Heart left ventricle (tissue), 16 donors: ENCODE measurements around the gene KAT8. TPM values are rescaled to one million over a fixed set of nuclear protein-coding genes. Genes with fewer than 3 reads are reported as not detected.

Experiments
- ATAC-seq, 4 donors: fragments of 200-7000 bp; cut with Tn5 transposase; one replicate each; pipeline ENCODE4 v1.9.1; 2020 to 2022; ENCODE audit warnings: moderate library complexity in 4 of 4, mild to moderate bottlenecking in 3 of 4, moderate number of reproducible peaks in 1 of 4
- DNase-seq, 5 donors: peaks; one replicate each; pipeline ENCODE4 v3.0.0-alpha.2; 2020
- H3K27ac ChIP-seq, 12 donors: fragments of 200-600 bp; sonication (generic) in 4 of 12; one replicate each; pipeline versions ENCODE4 v1.5.0 to v1.8.0; 2016 to 2022; ENCODE audit warnings: mild to moderate bottlenecking in 2 of 12
- H3K27me3 ChIP-seq, 9 donors: fragments of 200-600 bp; sonication (generic) in 2 of 9; one replicate each; pipeline versions ENCODE4 v1.5.1 to v1.8.0; 2016 to 2022; ENCODE audit warnings: mild to moderate bottlenecking in 3 of 9
- H3K36me3 ChIP-seq, 9 donors: fragments of 200-600 bp; sonication (generic) in 2 of 9; one replicate each; pipeline versions ENCODE4 v1.5.0 to v1.8.0; 2018 to 2022; ENCODE audit warnings: mild to moderate bottlenecking in 2 of 9
- H3K4me1 ChIP-seq, 12 donors: fragments of 200-600 bp; sonication (generic) in 4 of 12; one replicate each; pipeline versions ENCODE4 v1.5.0 to v1.8.0; 2016 to 2022; ENCODE audit warnings: mild to moderate bottlenecking in 3 of 12
- H3K4me3 ChIP-seq, 12 donors: fragments of 200-600 bp; sonication (generic) in 4 of 12; one replicate each; pipeline versions ENCODE4 v1.5.0 to v1.8.0; 2017 to 2022; ENCODE audit warnings: mild to moderate bottlenecking in 9 of 12, moderate library complexity in 4 of 12
- H3K9me3 ChIP-seq, 12 donors: fragments of 200-600 bp; sonication (generic) in 4 of 12; one replicate each; pipeline versions ENCODE4 v1.5.0 to v1.8.0; 2016 to 2022; ENCODE audit warnings: mild to moderate bottlenecking in 1 of 12
- CTCF ChIP-seq, 12 donors: fragments of 200-600 bp; sonication (generic) in 4 of 12; IDR thresholded peaks; one replicate each; pipeline versions ENCODE4 v1.5.0 to v1.8.0; 2018 to 2022; ENCODE audit warnings: antibody characterized with exemption in 12 of 12, mild to moderate bottlenecking in 5 of 12
- POLR2A ChIP-seq, 2 donors: fragments of 450-650 bp; IDR thresholded peaks; one replicate each; pipeline ENCODE4 v1.6.1; 2017; ENCODE audit warnings: antibody characterized with exemption in 2 of 2, mild to moderate bottlenecking in 2 of 2, moderate library complexity in 2 of 2
- WGBS, 4 donors: extraction: QIAGEN DNeasy Blood & Tissue Kit in 2 of 4; methylation state at CpG; one replicate each; pipeline versions ENCODE4 v1.1.5 to v1.1.7; 2013 to 2018; 5-methylcytosine and 5-hydroxymethylcytosine counted together
- intact Hi-C, 10 donors: fragments of 100-400 bp; cut with DNase I; formaldehyde crosslinking; loops; one replicate each; pipeline versions ENCODE4 v1.11.1 to v1.14.2; 2022
- long read RNA-seq, 3 donors: library from polyadenylated mRNA; unstranded; transcript quantifications; one replicate each; pipeline ENCODE4 v2.0.0, GENCODE V29; 2020 to 2021
- polyA plus RNA-seq, 2 donors: library from polyadenylated mRNA; stranded (reverse); fragments of 200-250 nt; gene quantifications; one replicate each; pipeline ENCODE4 v1.2.3, GENCODE V29; 2013
- total RNA-seq, 9 donors: library from RNA; depleted of rRNA in 2 of 9; stranded (reverse); fragments of >200 nt in 2 of 9; fragmentation: NEBNext Ultra II Directional in 3 of 9; extraction: Animal tissue kit (Norgen Biotek cat#: 25700) in 3 of 9; gene quantifications; one replicate each; pipeline versions ENCODE4 v1.1.0 to v1.2.4, GENCODE V29; 2016 to 2023
- donor health status: ischemic (EF 13 %, LVEDD 7.1; RV severe dilation, severe dysfunction).
- donor health status: healthy with polysubstance abuse.
- donor health status: DM: no; HTN: yes; CAD: no.
- donor health status: DM: no; HTN: no; CAD: no.
- donor health status: ischemic (EF 25% LVEDD 6.9; RV normal size, moderate dysfunction).
- donor health status: ischemic (EF 25% LVEDD 5.7; RV mildly dilated, moderate dysfunction).
- donor health status: healthy.
- donor health status: DM: yes; HTN: yes; CAD: no.
- donor health status: ischemic (EF 35%, LVEDD 5.7; RV mildly dilated, moderate dysfunction).
- donor health status: nonischemic (EF 11% LVEDD 7.7; RV severe dilation, severe dysfunction).
- donor health status: DM: yes; HTN: yes; CAD: no.
- donor health status: PGD.
- donor health status: ischemic (EF 29% LVEDD 5.4; RV normal size, mild dysfunction).
- donor health status: nonischemic (EF 23%, LVEDD 6.1; RV moderate dilation, normal function).

Gene KAT8
- 10 to 100 TPM; 52.8 to 79.8 (median 64.7) TPM for total RNA-seq
- polyA plus RNA-seq = 10 to 100 TPM; 56.7 to 83.2 TPM
- long read RNA-seq, donor 1, transcript KAT8-201 (11 exons, 1,525 nt) = major isoform, 28 of 34 reads
- long read RNA-seq, donor 1, partial matches to known transcripts = 1 of 34 reads
- long read RNA-seq, donor 1, other reads (novel, unspliced or antisense) = 0 of 34 reads
- long read RNA-seq, donor 2, transcript KAT8-201 (11 exons, 1,525 nt) = major isoform, 14 of 20 reads
- long read RNA-seq, donor 2, partial matches to known transcripts = 1 of 20 reads
- long read RNA-seq, donor 2, other reads (novel, unspliced or antisense) = 3 of 20 reads
- long read RNA-seq, donor 3, transcript KAT8-201 (11 exons, 1,525 nt) = major isoform, 18 of 22 reads
- long read RNA-seq, donor 3, partial matches to known transcripts = 1 of 22 reads
- long read RNA-seq, donor 3, other reads (novel, unspliced or antisense) = 1 of 22 reads

- peak; percentile 90 to 97 (median 94) for ATAC-seq
- Histone ChIP-seq H3K4me1 (peaks cover 0 to 46% (median 31%) of the 10 kb centered on the region in 12 donors), H3K27me3 (no peaks in the 10 kb centered on the region), H3K9me3 (no peaks in the 10 kb centered on the region), H3K27ac (peak within 1 kb of the TSS; percentile 92 to 99 (median 96)), H3K4me3 (peak within 1 kb of the TSS; percentile 41 to 97 (median 76)), H3K36me3 (peaks cover 0 to 43% (median 37%) of the 10 kb centered on the region in 9 donors)
- DNase-seq = peak; percentile 98 to 99 (median 99)
- TF ChIP-seq CTCF (IDR thresholded peaks at IDR 0.05) = no peak
- peak; percentile 55 to 82 for TF ChIP-seq POLR2A (IDR thresholded peaks at IDR 0.05)
- 0 to 1% (median 1%) methylated on average over 46 to 68 of the region's 68 CpGs for WGBS, 4 donors
- intact Hi-C loops = loop anchor here in 4 of 10 donors (1.0 to 10.0 kb wide), 3 partner anchors 25 to 327 kb away; partner anchors contain the start of gene ZNF843 (in 2 of the 4)
Observed at GRCh38 chr16:31117384-31118222, at the start of gene KAT8. Gene KAT8 (plus strand): TSS chr16:31117664. CDS start chr16:31117682, 18 bp downstream.

- whole genome bisulfite sequencing, 4 donors = 39 to 49% (median 46%) methylated on average over 4 of the region's 4 CpGs
- ATAC-seq (no peak), DNase-seq (no peak)
- Histone ChIP-seq H3K9me3 (no peaks in the 10 kb centered on the region), H3K4me1 (peaks cover 3 to 34% (median 24%) of the 10 kb centered on the region in 12 donors), H3K36me3 (peaks cover 0 to 12% (median 6%) of the 10 kb centered on the region in 9 donors), H3K27me3 (no peaks in the 10 kb centered on the region), H3K4me3 (peak overlapping the region in 6 of 12 donors; percentile 66 to 98 (median 88)), H3K27ac (peak overlapping the region in 7 of 12 donors; percentile 93 to 98 (median 97))
- TF ChIP-seq POLR2A (IDR thresholded peaks at IDR 0.05) = no peak
- no peak for TF ChIP-seq CTCF (IDR thresholded peaks at IDR 0.05)
- intact Hi-C loops = loop anchor here in 9 of 10 donors (2.0 to 10.0 kb wide), 10 partner anchors 35 to 383 kb away; partner anchors contain the start of genes STX4 (in 4 of the 9), HSD3B7 (in 3 of the 9), ARMC5 (in 1 of the 9) and FUS (in 1 of the 9)
Observed at GRCh38 chr16:31071861-31072260, 45.6 kb upstream of the KAT8 start.

- ATAC-seq (no peak), DNase-seq (no peak)
- TF ChIP-seq CTCF (IDR thresholded peaks at IDR 0.05) (no peak), POLR2A (IDR thresholded peaks at IDR 0.05) (no peak)
- H3K36me3 ChIP-seq = peaks cover 0 to 20% (median 14%) of the 10 kb centered on the region in 9 donors
- peak overlapping the region; percentile 66 to 100 (median 84) for H3K4me3 ChIP-seq
- H3K4me1 ChIP-seq = peaks cover 3 to 34% (median 24%) of the 10 kb centered on the region in 12 donors
- H3K9me3 ChIP-seq = no peaks in the 10 kb centered on the region
- peak overlapping the region; percentile 87 to 99 (median 96) for H3K27ac ChIP-seq
- 2 to 3% (median 3%) methylated on average over 24 to 27 of the region's 27 CpGs for WGBS, 4 donors
- intact Hi-C loops = loop anchor here in 9 of 10 donors (1.0 to 10.0 kb wide), 11 partner anchors 35 to 382 kb away; partner anchors contain the start of genes STX4 (in 5 of the 9), HSD3B7 (in 3 of the 9), ARMC5 (in 1 of the 9) and FUS (in 1 of the 9)
- no peaks in the 10 kb centered on the region for H3K27me3 ChIP-seq
Observed at GRCh38 chr16:31072540-31073141, 44.8 kb upstream of the KAT8 start.
